Caco-2 (cell line): ENCODE measurements around the gene BTRC. TPM values are rescaled to one million over a fixed set of nuclear protein-coding genes. Genes with fewer than 3 reads are reported as not detected.

Source experiments
- BruUV-seq: library from RNA; stranded (reverse); fragments of 400-500 nt; replicated peaks from 2 replicates; lab custom pipeline; 2021; lab: Mats Ljungman, UMichigan
- CTCF ChIA-PET: fragments of 300-600 bp; sonication (Branson Sonifier 250); formaldehyde crosslinking; loops from one replicate; lab custom pipeline; 2022; ENCODE audit warnings: antibody characterized with exemption; lab: Charles Lee
- POLR2A ChIA-PET: fragments of 300-600 bp; sonication (Branson Sonifier 250); formaldehyde crosslinking; loops from one replicate; lab custom pipeline; 2022; ENCODE audit warnings: antibody characterized with exemption; lab: Charles Lee
- DNase-seq, 2 experiments: peaks; one replicate each; pipeline versions ENCODE4 v3.0.0 to v3.0.0-alpha.2; 2020 to 2022
- H3K27me3 ChIP-seq: replicated peaks from 2 replicates; pipeline ENCODE4 v1.6.0; 2011; ENCODE audit warnings: low read length; ENCODE audit not compliant: control insufficient read depth, insufficient read depth
- H3K36me3 ChIP-seq: 2 replicates; pipeline ENCODE4 v1.5.1; 2011; ENCODE audit warnings: low read length; ENCODE audit not compliant: control insufficient read depth, insufficient read depth
- H3K4me1 ChIP-seq: fragments of 250-450 bp; sonication (Bioruptor Pico); 2 replicates; pipeline ENCODE4 v1.5.1; 2020; ENCODE audit warnings: mild to moderate bottlenecking
- H3K4me3 ChIP-seq: 2 replicates; pipeline ENCODE4 v1.5.1; 2011; ENCODE audit warnings: low read depth, mild to moderate bottlenecking, control low read depth, low read length
- H3K9me3 ChIP-seq: fragments of 250-450 bp; sonication (Bioruptor Pico); 2 replicates; pipeline ENCODE4 v1.5.1; 2020; ENCODE audit warnings: mild to moderate bottlenecking, moderate library complexity
- H3K27ac Mint-ChIP-seq: one replicate; pipeline ENCODE4 v1.8.0; 2022; ENCODE audit warnings: mixed read lengths; ENCODE audit not compliant: unreplicated experiment
- H3K27me3 Mint-ChIP-seq: one replicate; pipeline ENCODE4 v1.8.0; 2022; ENCODE audit warnings: mixed read lengths; ENCODE audit not compliant: insufficient read depth, unreplicated experiment
- H3K36me3 Mint-ChIP-seq: one replicate; pipeline ENCODE4 v1.8.0; 2022; ENCODE audit warnings: mild to moderate bottlenecking, mixed read lengths; ENCODE audit not compliant: insufficient read depth, unreplicated experiment
- H3K4me1 Mint-ChIP-seq: one replicate; pipeline ENCODE4 v1.8.0; 2022; ENCODE audit warnings: low read depth, mixed read lengths; ENCODE audit not compliant: unreplicated experiment
- H3K4me3 Mint-ChIP-seq: one replicate; pipeline ENCODE4 v1.8.0; 2022; ENCODE audit warnings: mild to moderate bottlenecking, moderate library complexity, mixed read lengths; ENCODE audit not compliant: unreplicated experiment
- H3K9me3 Mint-ChIP-seq: one replicate; pipeline ENCODE4 v1.8.0; 2022; ENCODE audit warnings: mixed read lengths; ENCODE audit not compliant: unreplicated experiment
- CTCF ChIP-seq, 2 experiments: fragments of 200-600 bp in 1 of 2; IDR thresholded peaks; 1 replicate in 1 of 2; 2 replicates in 1 of 2; pipeline versions ENCODE4 v1.5.1 to v1.8.0; 2011 to 2022; ENCODE audit warnings: antibody characterized with exemption in 1 of 2, control low read depth in 1 of 2, inconsistent platforms in 1 of 2, low read depth in 1 of 2, low read length in 1 of 2, mild to moderate bottlenecking in 1 of 2, moderate library complexity in 1 of 2; ENCODE audit not compliant: insufficient read depth in 1 of 2, severe bottlenecking in 1 of 2, unreplicated experiment in 1 of 2
- intact Hi-C: fragments of 100-400 bp; cut with micrococcal nuclease; formaldehyde crosslinking; loops from one replicate; pipeline ENCODE4 v1.10.0; 2022; ENCODE audit not compliant: unreplicated experiment
- total RNA-seq: library from RNA; stranded (reverse); gene quantifications from 2 replicates; pipeline ENCODE4 v1.2.3, GENCODE V29; 2022

Gene BTRC
- total RNA-seq, 1 experiment from 2014 or later: 19.6 TPM

- POLR2A ChIA-PET: no interaction called here
- H3K27me3 ChIP-seq: no peaks in the 10 kb centered on the region
- no peaks in the 10 kb centered on the region for H3K4me1 Mint-ChIP-seq
- H3K9me3 Mint-ChIP-seq: no peaks in the 10 kb centered on the region
- peaks cover 6% of the 10 kb centered on the region; the same call in 1 of the 2 replicates for H3K4me1 ChIP-seq
- peaks cover 21% of the 10 kb centered on the region for H3K36me3 Mint-ChIP-seq
- peak overlapping the region; percentile 12 for H3K4me3 Mint-ChIP-seq
- BruUV-seq: no TSS peak
- H3K9me3 ChIP-seq: no peaks in the 10 kb centered on the region
- no peaks in the 10 kb centered on the region for H3K36me3 ChIP-seq
- TF ChIP-seq CTCF (IDR thresholded peaks at IDR 0.05; ENCODE audit: insufficient read depth in 1 of 2, low read depth in 1 of 2, low read length in 1 of 2, severe bottlenecking in 1 of 2, unreplicated experiment in 1 of 2): no peak
- intact Hi-C loops: loop anchor here (5.0 kb wide), 1 partner anchor 272 kb away; no protein-coding TSS in a partner anchor
- CTCF ChIA-PET: no interaction called here
- peak overlapping the region; percentile 40 for H3K27ac Mint-ChIP-seq
- no peak overlapping the region for H3K4me3 ChIP-seq
- DNase-seq: no peak
- H3K27me3 Mint-ChIP-seq: peaks cover 3% of the 10 kb centered on the region
Measured at GRCh38 chr10:101573885-101574753, 220.2 kb downstream of the BTRC start.

GRCh38 chr10:101575091-101575490, 221.1 kb downstream of the BTRC start:
- no peak for DNase-seq
- Histone ChIP-seq H3K4me3 (no peak overlapping the region), H3K4me1 (peaks cover 6% of the 10 kb centered on the region; the same call in 1 of the 2 replicates), H3K27me3 (no peaks in the 10 kb centered on the region), H3K9me3 (no peaks in the 10 kb centered on the region), H3K36me3 (no peaks in the 10 kb centered on the region)
- peaks cover 14% of the 10 kb centered on the region for H3K36me3 Mint-ChIP-seq
- H3K4me3 Mint-ChIP-seq: no peak overlapping the region
- H3K4me1 Mint-ChIP-seq: no peaks in the 10 kb centered on the region
- TF ChIP-seq CTCF (IDR thresholded peaks at IDR 0.05; ENCODE audit: insufficient read depth in 1 of 2, low read depth in 1 of 2, low read length in 1 of 2, severe bottlenecking in 1 of 2, unreplicated experiment in 1 of 2): no peak
- no peaks in the 10 kb centered on the region for H3K27me3 Mint-ChIP-seq
- BruUV-seq: no TSS peak
- intact Hi-C loops: no loop called here
- CTCF ChIA-PET: no interaction called here
- no peak overlapping the region for H3K27ac Mint-ChIP-seq
- H3K9me3 Mint-ChIP-seq: no peaks in the 10 kb centered on the region
- POLR2A ChIA-PET: interaction anchor here (0.9 kb wide), 1 partner anchor 13 kb away, joined by 4 read pairs; the partner anchor contains the start of genes DPCD and POLL

- TF ChIP-seq CTCF (IDR thresholded peaks at IDR 0.05; ENCODE audit: insufficient read depth in 1 of 2, low read depth in 1 of 2, low read length in 1 of 2, severe bottlenecking in 1 of 2, unreplicated experiment in 1 of 2): no peak
- Histone ChIP-seq H3K4me1 (peaks cover 3% of the 10 kb centered on the region; the same call in 1 of the 2 replicates), H3K4me3 (no peak overlapping the region), H3K27me3 (no peaks in the 10 kb centered on the region), H3K36me3 (no peaks in the 10 kb centered on the region), H3K9me3 (no peaks in the 10 kb centered on the region)
- POLR2A ChIA-PET: interaction anchor here (0.9 kb wide), 1 partner anchor 12 kb away, joined by 4 read pairs; the partner anchor contains the start of genes DPCD and POLL
- DNase-seq: no peak
- H3K9me3 Mint-ChIP-seq: no peaks in the 10 kb centered on the region
- CTCF ChIA-PET: interaction anchor here (0.6 to 0.9 kb wide), 3 partner anchors 27 to 506 kb away, joined by 3 to 10 read pairs (median 3); no protein-coding TSS in a partner anchor
- H3K4me3 Mint-ChIP-seq: no peak overlapping the region
- peaks cover 14% of the 10 kb centered on the region for H3K36me3 Mint-ChIP-seq
- no peak overlapping the region for H3K27ac Mint-ChIP-seq
- no peaks in the 10 kb centered on the region for H3K4me1 Mint-ChIP-seq
- intact Hi-C loops: no loop called here
- H3K27me3 Mint-ChIP-seq: no peaks in the 10 kb centered on the region
- BruUV-seq: no TSS peak
Measured at GRCh38 chr10:101575580-101576210, 221.7 kb downstream of the BTRC start.
